SKM-1 treated with dmso at 0.1 percent for 144 hours (cell line): Measurements from ENCODE around the gene ATP1B3.
"Not testable (repeated sequence)": the region's sequence is repeated elsewhere in the genome, so short reads cannot be mapped to it uniquely, and the experiment has no call there.

Experiments
- DNase-seq: peaks from one replicate; lab custom pipeline; 2025; ENCODE audit not compliant: unreplicated experiment; lab: John Stamatoyannopoulos, UW

Gene ATP1B3

DNA sequence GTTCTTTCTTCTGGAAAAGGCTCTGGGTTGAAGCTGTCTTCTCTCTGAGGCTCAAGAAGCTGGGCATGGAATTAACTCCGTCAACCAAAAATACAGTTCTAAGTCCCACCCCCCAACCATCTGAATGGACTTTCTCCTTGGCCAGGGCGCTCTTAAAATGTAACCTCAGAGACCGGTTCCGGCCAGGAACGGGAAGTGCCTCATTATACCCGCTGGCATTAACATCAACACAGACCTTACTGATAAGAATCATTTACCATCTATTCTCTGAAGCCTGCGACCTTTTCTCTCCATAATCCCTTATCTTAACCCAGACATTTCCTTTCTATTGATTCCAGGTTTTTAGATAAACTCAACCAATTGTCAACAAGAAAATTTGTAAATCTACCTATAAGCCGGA, 64.7 kb downstream of the ATP1B3 start:
- no peak for DNase-seq

DNA sequence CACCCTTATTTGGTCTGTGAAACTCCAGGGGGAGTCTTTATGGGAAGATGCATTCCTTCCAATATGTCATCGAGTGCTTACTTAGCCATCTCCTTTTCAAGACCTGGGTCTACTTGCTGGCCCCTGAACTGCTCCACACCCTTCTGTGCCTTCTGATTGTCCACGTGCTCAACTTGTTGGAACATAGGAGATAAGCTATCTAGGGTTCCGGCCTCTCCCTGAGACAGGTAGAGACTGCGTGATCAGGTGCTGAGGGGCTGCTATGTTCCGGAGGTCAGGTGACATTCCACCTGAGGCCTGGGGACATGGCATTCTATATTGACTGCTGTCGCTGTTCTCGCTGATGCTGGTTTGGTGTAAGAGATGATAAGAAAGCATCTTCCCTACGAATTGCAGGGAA, 65.6 kb downstream of the ATP1B3 start:
- no peak for DNase-seq

DNA sequence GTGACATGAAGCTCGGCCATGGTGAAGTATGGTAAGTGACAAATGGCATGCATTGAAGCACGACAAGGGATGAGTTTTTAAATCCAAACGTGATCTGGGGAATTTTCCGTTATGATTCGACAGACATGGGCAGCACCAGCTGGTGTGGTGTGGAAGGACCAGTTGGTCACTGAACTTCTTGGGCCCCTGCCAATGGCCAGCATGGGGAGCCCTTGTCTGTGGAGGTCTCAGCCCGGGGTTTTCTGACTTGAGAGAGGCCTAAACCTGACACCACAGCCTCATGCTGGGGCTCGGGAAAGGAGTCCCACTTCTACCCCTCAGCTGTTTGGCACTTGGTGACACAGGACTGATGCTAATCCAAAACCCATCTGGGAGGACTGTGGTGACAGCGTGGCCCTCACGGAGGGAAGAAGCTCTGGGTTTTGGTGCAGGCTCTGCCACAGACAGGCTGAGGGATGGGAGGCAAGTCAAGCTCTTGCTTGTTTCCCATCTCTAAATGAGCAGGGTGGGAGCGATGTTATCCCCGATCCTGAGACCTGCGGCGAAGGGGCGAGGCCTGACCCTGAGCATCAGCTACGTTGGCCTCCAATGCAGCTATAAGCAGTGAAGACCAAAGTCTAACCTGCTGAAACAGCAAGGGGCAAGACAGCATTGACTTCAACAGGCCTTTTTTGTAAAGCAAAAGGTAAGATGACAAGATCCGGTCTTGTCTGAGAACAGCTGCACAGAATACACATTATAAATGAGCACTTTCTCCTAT, 69.5 kb downstream of the ATP1B3 start:
- no peak for DNase-seq

DNA sequence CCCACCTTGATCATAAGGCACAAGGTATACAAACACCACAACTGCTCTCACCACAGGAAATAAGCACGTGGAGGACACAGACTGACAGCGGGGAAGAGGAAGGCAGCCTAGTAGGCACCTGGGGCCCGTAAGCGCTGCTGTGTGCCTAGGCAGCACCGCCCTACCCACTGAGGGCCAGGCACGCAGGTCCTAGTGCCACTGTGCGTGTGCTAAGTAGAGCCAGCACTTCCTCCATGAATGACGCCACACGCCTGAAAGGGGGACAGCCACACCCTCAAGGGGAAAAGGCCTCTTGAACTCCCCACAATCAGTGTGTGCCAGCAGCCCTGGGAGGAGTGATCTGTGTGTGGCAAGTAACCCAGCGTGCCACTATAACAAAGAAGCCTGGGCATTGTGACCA, 73.0 kb downstream of the ATP1B3 start:
- no peak for DNase-seq

DNA sequence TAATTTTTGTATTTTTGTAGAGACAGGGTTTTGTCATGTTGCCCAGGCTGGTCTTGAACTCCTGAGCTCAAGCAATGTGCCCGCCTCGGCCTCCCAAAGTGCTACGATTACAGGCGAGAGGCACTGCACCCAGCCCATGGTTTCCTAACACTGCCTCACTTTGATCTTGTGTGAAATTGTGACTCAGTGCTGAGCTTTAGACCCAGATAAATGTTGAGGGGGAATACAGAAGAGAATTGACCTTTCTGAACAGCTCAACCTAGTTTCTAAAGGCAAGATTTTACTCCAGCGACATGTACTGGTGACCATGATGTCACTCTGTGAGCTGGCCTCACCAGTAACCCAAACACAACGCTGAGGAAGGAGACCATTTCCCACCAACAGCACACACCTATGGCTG, 73.5 kb downstream of the ATP1B3 start:
- DNase-seq: no peak

DNA sequence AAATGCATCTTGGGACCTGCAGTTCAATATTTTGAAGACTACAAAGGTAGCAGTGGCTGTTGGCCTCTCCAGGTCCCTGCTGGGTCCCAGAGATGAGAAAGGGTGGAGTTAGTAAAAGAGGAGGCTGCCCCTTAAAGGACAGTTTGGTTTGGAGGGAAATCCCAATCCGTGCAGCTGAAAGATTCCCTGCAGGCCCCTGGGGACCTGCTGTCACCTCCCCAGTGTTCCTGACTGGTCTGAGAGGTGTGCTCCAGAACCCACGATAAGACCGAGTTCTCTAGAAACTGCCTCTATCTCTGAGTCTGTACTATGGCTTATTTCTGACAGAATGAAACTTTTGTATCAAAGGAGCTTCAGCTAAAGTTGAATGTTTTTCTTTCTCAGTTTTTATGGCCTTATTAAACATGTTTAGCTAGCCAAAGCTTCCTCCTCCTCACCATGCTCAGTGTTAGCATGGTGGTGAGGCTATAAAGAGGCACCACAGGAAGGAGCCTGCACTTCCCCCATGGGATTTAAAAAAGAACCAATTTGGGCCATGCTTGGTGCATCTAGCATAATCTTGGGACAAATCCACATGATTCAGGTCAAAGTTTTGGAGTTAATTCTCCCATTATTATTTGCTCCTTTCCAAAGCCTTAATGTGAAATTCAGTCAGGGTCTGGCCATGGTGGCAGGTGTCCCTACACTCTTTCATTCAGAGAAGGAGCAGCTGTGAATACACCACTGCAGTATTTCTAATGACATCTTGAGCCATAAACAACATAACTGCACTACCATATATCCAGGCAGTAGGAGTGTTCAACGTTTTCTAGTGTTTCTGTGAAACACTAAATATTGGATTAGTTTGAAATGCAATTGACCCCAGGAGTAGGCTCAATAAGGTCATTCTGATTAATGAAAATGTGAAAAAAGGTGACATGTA, 74.4 kb downstream of the ATP1B3 start:
- DNase-seq: no peak

DNA sequence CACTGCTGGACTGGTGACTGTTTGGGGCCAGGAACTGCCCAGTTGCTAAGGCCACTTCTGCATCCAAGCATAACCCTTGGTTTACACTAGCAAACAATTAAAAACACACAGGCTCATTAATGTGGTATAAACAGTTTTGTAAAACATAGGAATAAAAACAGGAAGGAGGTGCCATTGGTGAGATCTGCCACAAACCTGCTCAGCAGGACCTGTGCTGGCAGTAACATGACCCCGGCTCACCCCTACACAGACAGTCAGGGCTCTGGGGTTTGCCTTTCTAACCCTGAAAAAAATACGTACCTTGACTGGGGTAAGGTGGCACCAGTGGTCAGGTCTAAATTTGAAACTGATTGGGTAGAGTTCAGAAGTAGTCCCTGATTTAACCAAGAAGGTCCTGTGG, 76.2 kb downstream of the ATP1B3 start:
- DNase-seq: no peak

DNA sequence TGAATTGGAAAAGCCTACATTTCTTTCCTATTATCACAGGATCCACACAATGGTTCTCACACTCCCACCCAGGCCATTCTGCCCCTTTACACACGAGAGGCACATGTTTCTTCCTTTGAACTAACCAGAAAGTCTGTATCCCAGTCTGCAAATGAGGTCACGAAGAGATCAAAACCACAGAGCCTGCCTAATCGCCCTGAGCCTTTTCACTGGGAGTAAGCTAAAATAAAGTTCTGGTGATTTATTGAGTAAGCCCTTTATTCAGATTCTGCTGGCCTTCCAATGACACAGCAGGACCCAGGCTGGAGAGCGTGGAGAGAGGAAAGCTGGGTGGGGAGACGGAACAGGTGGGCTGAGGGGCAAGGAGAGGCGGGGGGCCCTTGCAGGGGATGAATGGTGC, 78.7 kb downstream of the ATP1B3 start:
- DNase-seq: no peak

DNA sequence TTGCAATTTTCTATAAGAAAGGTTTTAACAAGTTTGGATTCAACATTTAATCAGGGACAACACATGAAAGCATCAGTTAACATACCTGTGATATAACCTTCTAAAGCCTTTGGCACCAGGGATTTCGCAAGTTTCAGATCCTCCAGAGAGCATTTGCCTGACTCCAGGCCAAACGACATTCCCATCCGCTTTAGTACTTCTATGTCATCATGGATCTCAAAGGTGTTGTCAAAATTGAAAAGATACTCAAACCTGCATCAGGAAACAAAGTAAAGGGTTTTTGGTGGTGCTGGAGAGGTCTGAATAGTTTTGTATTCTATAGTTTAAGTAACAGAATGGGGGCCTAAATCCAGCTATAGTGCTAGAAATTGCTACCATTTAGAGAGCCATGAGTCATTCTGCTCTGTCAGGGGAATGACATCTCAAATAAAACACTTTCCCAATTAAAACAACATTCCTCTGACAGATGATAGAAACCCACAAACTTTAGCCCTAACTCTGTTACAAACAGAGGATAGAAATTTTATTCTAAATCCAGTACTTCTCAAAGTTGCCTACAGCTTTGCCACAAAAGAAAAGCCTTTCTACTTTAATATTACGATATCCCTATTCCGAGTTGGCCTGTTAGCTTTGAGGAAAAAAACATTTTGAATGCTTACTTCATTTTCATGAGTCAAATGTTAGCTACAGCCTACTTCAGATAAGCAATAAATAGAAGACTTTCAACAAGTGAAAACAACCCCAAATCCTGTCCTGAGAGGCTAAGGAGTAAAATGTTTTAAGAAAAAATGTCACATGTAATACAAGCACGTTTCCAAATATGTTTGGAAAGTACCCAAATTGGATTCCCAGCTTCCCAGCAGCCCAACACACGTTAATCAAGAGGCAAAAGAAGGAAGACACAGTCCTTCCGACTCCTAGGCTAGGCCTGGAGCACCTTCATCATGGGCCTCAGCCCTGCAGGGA, 83.4 kb downstream of the ATP1B3 start:
- no peak for DNase-seq

DNA sequence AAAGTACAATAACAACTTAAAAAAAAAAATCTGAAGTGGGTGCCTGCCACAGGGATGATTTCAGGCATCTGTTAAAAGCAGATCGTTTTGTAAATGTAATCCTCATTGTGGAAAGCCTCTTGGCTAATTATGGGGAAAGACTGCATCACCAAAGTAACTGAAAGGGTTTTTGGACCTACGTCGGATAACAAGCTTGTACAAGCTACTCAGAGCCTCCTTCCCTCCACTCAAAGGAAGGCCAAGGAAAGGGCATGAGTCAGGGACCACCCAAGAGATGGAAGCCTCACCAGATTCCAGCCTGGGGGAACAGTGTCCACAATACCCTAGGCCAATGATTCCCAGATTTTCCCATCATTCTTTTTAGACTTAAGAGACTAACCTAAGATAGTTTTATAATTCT, 84.3 kb downstream of the ATP1B3 start:
- no peak for DNase-seq

DNA sequence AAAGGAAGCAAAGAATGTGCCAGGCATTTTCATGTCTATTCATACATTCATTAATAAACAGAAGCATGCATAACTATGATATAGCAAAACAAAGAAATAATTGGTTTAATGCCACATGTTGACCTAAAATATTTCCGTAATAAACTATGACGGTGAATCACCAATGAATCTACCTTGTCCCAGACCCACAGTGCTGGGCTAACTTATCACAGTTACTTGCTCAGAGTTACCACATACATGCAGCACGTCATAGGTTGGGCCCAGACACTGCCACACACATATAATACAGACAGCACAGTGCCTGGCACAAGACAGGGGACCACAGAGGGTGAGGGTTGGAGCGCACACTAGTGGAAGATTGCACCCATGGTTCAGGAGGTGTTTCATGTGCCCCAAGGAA, 86.9 kb downstream of the ATP1B3 start:
- DNase-seq: no peak

DNA sequence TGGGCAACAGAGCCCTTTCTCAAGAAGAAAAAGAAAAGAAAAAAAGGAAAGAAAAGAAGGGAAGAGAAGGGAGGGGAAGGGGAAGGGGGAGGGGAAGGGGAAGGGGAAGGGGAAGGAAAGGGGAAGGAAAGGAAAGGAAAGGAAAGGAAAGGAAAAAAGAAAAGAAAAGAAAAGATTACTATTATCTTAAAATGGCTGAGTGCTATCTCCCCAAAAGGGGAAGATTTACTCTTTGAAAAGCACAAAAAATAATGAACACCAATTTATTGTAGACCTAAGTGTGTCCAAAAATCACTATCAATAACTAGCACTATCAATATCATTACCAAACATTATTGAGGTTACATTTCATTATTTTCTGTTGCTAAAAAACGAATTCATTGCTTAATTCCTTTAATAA, 89.0 kb downstream of the ATP1B3 start:
- no peak for DNase-seq

DNA sequence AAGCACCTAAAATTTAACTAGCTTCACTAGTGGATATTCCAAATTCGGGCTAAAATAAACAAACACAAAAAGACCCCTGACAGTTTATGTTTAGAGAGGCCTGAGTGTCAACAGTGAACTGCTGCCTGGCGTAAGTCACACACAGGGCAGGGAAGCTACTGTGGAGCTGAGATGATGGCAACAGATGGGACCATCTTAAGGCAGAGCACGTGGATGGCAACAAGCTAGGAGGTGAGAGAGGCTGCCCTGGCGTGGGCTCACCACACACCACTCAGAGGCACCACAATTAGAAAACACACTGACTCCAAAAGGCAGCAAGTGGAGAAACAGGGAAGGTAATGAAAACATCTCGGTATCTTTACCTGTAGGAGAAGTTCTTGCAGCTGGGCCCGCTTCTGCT, 93.3 kb downstream of the ATP1B3 start:
- DNase-seq: no peak

DNA sequence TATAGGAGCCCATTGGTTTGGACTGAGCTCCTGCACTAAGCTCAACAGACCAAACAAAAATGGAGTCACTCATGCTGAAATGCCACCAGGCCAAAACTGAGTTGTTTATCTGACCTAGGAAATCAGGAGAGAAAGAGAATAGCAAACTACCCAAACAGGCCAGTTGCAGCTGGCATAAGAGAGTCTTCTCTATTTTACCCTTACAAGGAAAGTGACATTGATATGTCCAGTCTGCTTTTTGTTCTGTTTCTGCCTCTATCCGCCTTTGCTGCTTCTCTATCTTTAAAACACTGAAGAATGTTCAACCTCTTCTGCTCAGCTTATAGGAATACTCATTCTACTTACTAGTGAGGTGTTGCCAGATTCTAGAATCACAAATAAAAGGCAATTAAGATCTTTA, 95.1 kb downstream of the ATP1B3 start:
- DNase-seq: no peak

DNA sequence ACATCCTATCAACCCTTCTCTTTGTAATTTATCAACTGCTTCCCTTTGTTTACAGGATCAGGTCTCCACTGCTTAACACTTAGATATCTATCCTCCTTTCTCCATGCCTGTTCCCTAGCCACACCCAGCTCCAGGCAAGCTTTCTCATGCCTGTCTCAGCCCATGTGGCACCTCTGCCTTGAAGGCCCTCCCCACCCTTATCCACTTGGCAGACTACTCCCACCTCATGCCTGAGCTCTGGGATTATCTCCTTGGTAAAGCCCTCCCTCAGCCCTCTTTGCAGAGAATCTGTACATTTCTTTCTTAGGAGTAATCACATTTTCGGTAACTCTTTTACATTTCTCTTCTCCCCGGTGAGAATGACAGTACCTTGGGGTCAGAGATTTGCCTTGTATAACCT, 96.0 kb downstream of the ATP1B3 start:
- DNase-seq: no peak

DNA sequence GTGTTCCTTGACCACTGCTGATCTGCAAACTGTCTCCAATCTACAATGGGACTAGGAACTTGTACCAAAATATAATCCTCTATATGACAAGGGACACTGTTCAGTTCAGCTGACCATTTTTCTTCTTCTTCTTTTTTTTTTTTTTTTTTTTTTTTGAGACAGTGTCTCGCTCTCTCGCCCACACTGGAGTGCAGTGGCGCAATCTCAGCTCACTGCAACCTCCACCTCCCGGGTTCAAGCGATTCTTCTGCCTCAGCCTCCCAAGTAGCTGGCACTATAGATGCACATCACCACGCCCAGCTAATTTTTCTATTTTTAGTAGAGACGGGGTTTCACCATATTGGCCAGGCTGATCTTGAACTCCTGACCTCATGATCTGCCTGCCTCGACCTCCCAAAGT, 98.3 kb downstream of the ATP1B3 start:
- DNase-seq: not testable (repeated sequence)
